Breast epithelium (tissue), 4 donors: Measurements from ENCODE around the gene TDRD12. TPM values are rescaled to one million over a fixed set of nuclear protein-coding genes. Genes with fewer than 3 reads are reported as not detected.
"Not testable (repeated sequence)": the region's sequence is repeated elsewhere in the genome, so short reads cannot be mapped to it uniquely, and the experiment has no call there.

Source experiments
- DNase-seq, 2 donors: peaks; one replicate each; pipeline ENCODE4 v3.0.0-alpha.2; 2019; ENCODE audit warnings: low spot score in 2 of 2
- H3K27ac ChIP-seq, 2 donors: fragments of 200-600 bp; sonication (generic) in 1 of 2; one replicate each; pipeline ENCODE4 v1.5.1; 2016 to 2019; ENCODE audit warnings: mild to moderate bottlenecking in 1 of 2
- H3K27me3 ChIP-seq, 2 donors: fragments of 200-600 bp; sonication (generic) in 1 of 2; one replicate each; pipeline versions ENCODE4 v1.5.1 to v1.6.0; 2017 to 2019; ENCODE audit warnings: control low read depth in 1 of 2, mild to moderate bottlenecking in 1 of 2
- H3K36me3 ChIP-seq: fragments of 200-600 bp; one replicate; pipeline ENCODE4 v1.5.1; 2019
- H3K4me1 ChIP-seq, 2 donors: fragments of 200-600 bp; sonication (generic); one replicate each; pipeline ENCODE4 v1.5.1; 2016 to 2019; ENCODE audit warnings: control low read depth in 1 of 2
- H3K4me3 ChIP-seq, 3 donors: fragments of 200-600 bp; sonication (generic); 1 replicate in 2 of 3; 2 replicates in 1 of 3; pipeline ENCODE4 v1.5.1; 2016 to 2019; ENCODE audit warnings: mild to moderate bottlenecking in 3 of 3, moderate library complexity in 2 of 3
- H3K9me3 ChIP-seq, 2 donors: fragments of 200-600 bp; sonication (generic) in 1 of 2; one replicate each; pipeline ENCODE4 v1.5.1; 2016 to 2019; ENCODE audit warnings: control low read depth in 1 of 2
- CTCF ChIP-seq, 3 donors: fragments of 450-650 bp; IDR thresholded peaks; one replicate each; pipeline ENCODE4 v1.5.1; 2016 to 2017; ENCODE audit warnings: antibody characterized with exemption in 3 of 3, mild to moderate bottlenecking in 3 of 3, moderate library complexity in 3 of 3
- POLR2A ChIP-seq: fragments of 450-650 bp; IDR thresholded peaks from one replicate; pipeline ENCODE4 v1.6.1; 2016; ENCODE audit warnings: antibody characterized with exemption, mild to moderate bottlenecking, moderate library complexity
- POLR2AphosphoS5 ChIP-seq, 3 donors: sonication (generic); formaldehyde crosslinking; IDR thresholded peaks; one replicate each; pipeline ENCODE4 v1.6.1; 2017; ENCODE audit warnings: antibody characterized with exemption in 3 of 3
- intact Hi-C: fragments of 100-400 bp; cut with DNase I; formaldehyde crosslinking; loops from one replicate; pipeline ENCODE4 v1.15.1; 2023; ENCODE audit warnings: low total_unique reads
- total RNA-seq, 3 donors: library from RNA; depleted of rRNA; stranded (reverse); fragments of >200 nt; gene quantifications; one replicate each; pipeline ENCODE4 v1.1.0, GENCODE V29; 2016

TDRD12 gene
- total RNA-seq, 3 donors from 2014 or later: 2.0 to 2.3 TPM; not detected in 1

DNA sequence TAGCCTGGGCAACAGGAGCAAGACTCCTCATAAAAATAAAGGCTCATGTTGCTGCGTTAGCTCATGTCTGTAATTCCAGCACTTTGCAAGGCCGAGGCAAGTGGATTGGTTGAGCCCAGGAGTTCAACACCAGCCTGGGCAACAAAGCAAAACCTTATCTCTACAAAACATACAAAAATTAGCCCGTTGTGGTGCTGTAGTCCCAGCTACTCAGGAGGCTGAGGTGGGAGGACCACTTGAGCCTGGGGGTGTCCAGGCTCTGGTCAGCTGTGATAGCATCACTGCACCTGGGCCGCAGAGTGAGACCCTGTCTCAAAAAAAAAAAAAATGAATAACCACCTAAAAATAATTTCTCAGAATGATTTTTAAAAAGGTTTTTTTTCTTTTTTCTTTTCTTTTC, 31.9 kb upstream of the TDRD12 start:
- Histone ChIP-seq H3K9me3 (no peaks in the 10 kb centered on the region), H3K36me3 (no peaks in the 10 kb centered on the region), H3K27me3 (no peaks in the 10 kb centered on the region), H3K4me3 (no peak overlapping the region), H3K27ac (no peak overlapping the region), H3K4me1 (no peaks in the 10 kb centered on the region)
- intact Hi-C loops: no loop called here
- no peak for DNase-seq
- no peak for TF ChIP-seq POLR2AphosphoS5 (IDR thresholded peaks at IDR 0.05)
- no peak for TF ChIP-seq CTCF (IDR thresholded peaks at IDR 0.05)
- no peak for TF ChIP-seq POLR2A

- TF ChIP-seq POLR2AphosphoS5 (IDR thresholded peaks at IDR 0.05): no peak
- TF ChIP-seq CTCF (IDR thresholded peaks at IDR 0.05): no peak
- TF ChIP-seq POLR2A: no peak
- no peak for DNase-seq
- Histone ChIP-seq H3K4me3 (no peak overlapping the region), H3K27ac (no peak overlapping the region), H3K27me3 (no peaks in the 10 kb centered on the region), H3K36me3 (no peaks in the 10 kb centered on the region), H3K9me3 (no peaks in the 10 kb centered on the region), H3K4me1 (no peaks in the 10 kb centered on the region)
- intact Hi-C loops: no loop called here
Observed at GRCh38 chr19:32688311-32688710, 31.3 kb upstream of the TDRD12 start.

DNA sequence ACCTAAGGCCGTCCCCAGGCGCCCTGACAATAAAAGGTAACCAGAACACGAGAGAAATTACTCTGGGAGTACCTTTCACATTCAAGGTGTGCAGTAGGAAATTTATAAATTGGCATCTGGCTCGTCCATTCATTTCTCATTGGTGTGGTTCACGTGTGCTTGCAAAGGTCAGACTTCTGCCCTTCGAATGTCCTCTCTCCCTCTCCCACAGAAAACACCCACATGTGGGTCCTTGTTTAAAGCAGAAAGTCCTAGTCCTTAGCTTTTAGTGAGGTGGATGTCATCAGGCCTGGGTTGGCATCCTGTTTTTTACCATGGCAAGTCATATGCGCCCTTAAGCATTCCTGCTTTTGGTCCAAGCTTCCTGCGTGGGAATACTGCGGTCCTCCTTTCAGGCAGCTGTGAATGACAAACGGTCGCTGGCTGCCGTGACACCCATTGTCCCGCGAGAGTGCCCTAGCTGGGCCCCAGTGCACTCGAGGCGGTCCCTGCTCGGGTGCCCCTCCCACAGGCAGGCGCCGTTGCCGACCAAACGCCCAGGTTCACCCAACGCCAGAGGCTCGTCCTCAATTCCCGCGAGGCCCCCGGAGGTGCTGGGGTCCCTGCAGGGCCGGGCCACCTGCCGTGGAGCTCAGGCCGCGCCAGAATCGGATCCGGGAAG, 28.1 kb upstream of the TDRD12 start, which contains the start of gene NUDT19:
Gene NUDT19, plus strand, starts transcription at position 531 of the 661 bp plus-strand sequence. CDS start 140 bp downstream, outside the sequence.
- Histone ChIP-seq H3K36me3 (no peaks in the 10 kb centered on the region), H3K9me3 (no peaks in the 10 kb centered on the region), H3K4me1 (peaks cover 0 to 5% of the 10 kb centered on the region in 2 donors), H3K27ac (peak within 1 kb of the TSS; percentile 79 to 93), H3K27me3 (no peaks in the 10 kb centered on the region), H3K4me3 (peak within 1 kb of the TSS; percentile 64 to 97 (median 78))
- TF ChIP-seq POLR2AphosphoS5 (IDR thresholded peaks at IDR 0.05) (peak in 1 of 3 donors; percentile 11), CTCF (IDR thresholded peaks at IDR 0.05) (no peak), POLR2A (no peak)
- intact Hi-C loops: no loop called here
- DNase-seq: peak; percentile 73 to 86

GRCh38 chr19:32691952-32692726, 27.4 kb upstream of the TDRD12 start:
- Histone ChIP-seq H3K4me3 (peak overlapping the region; percentile 64 to 97 (median 78)), H3K36me3 (no peaks in the 10 kb centered on the region), H3K9me3 (no peaks in the 10 kb centered on the region), H3K27me3 (no peaks in the 10 kb centered on the region), H3K27ac (peak overlapping the region; percentile 79 to 93), H3K4me1 (peaks cover 0 to 5% of the 10 kb centered on the region in 2 donors)
- TF ChIP-seq POLR2A (no peak), CTCF (IDR thresholded peaks at IDR 0.05) (no peak), POLR2AphosphoS5 (IDR thresholded peaks at IDR 0.05) (no peak)
- peak in 1 of 2 donors; percentile 67 for DNase-seq
- intact Hi-C loops: no loop called here

DNA sequence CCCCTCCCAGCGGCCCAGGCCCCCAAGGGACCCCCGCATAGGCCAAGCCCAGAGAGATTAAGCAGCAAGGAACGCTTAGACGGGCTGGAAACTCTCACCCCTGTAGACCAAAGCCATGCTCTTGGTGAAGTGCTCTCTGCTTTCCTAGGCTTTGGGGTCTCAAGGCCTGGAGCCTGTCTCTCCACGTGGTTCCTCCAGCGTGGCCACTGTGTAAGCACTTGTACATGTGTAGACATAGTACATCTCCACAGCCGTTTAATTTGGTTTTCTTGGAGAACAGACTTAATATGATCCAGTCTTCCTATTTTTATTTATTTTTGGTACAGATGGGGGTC, 26.9 kb upstream of the TDRD12 start:
- TF ChIP-seq CTCF (IDR thresholded peaks at IDR 0.05) (no peak), POLR2A (no peak)
- H3K27ac ChIP-seq: peak overlapping the region; percentile 79 to 93
- no peaks in the 10 kb centered on the region for H3K9me3 ChIP-seq
- no peaks in the 10 kb centered on the region for H3K36me3 ChIP-seq
- DNase-seq: no peak
- intact Hi-C loops: no loop called here
- no peaks in the 10 kb centered on the region for H3K27me3 ChIP-seq
- H3K4me1 ChIP-seq: peaks cover 0 to 5% of the 10 kb centered on the region in 2 donors
- peak overlapping the region; percentile 64 to 97 (median 78) for H3K4me3 ChIP-seq

DNA sequence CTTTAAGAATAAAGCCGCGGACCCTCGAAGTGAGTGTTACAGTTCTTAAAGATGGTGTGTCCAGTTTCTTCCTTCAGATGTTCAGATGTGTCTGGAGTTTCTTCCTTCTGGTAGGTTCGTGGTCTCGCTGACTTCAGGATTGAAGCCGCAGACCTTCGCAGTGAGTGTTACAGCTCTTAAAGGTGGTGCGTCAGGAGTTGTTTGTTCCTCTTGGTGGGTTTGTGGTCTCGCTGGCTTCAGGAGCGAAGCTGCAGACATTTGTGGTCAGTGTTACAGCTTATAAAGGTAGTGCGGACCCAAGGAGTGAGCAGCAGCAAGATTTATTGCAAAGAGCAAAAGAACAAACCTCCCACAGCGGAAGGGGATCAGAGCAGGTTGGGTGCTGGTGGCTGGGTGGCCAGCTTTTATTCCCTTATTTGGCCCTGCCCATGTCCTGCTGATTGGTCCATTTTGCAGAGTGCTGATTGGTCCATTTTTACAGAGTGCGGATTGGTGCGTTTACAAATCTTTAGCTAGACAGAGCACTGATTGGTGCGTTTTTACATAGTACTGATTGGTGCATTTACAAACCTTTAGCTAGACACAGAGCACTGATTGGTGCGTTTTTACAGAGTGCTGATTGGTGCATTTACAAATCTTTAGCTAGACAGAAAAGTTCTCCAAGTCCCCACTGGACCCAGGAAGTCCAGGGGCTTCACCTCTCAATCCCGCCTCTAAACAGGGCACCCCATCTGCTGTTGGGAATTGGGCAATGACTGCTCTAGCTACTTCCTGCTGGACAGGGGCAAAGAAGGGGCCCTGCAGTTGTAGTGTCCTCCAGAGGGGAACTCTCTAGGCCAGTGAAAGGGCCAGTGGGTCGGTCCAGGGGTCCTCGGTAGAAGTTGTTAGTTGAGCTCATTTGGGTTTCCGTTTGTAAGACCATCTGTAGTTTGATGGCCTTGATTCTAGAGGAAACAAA, 26.1 kb upstream of the TDRD12 start:
- H3K9me3 ChIP-seq, H3K36me3 ChIP-seq, H3K4me1 ChIP-seq, intact Hi-C loops, H3K27me3 ChIP-seq, DNase-seq: not testable (repeated sequence)
- Histone ChIP-seq H3K4me3 (peak overlapping the region; percentile 64 to 97 (median 78)), H3K27ac (peak overlapping the region in 1 of 2 donors; percentile 49)

GRCh38 chr19:32694316-32694715, 25.3 kb upstream of the TDRD12 start:
- H3K27me3 ChIP-seq, H3K4me1 ChIP-seq: not testable (repeated sequence)
- peak overlapping the region in 2 of 3 donors; percentile 78 to 97 for H3K4me3 ChIP-seq

More at GRCh38 chr19:32694316-32694715, 25.3 kb upstream of the TDRD12 start:
- H3K27ac ChIP-seq: peak overlapping the region in 1 of 2 donors; percentile 49
- DNase-seq, intact Hi-C loops, H3K9me3 ChIP-seq, H3K36me3 ChIP-seq: not testable (repeated sequence)
